H1 (cell line): ENCODE data around the gene TMC6. TPM values are rescaled to one million over a fixed set of nuclear protein-coding genes. Genes with fewer than 3 reads are reported as not detected.
A peak's percentile ranks its signal among the peaks of the same experiment; 100 is the strongest.

Experiments
- CTCF ChIA-PET: fragments of 300-600 bp; sonication (Branson Sonifier 250); formaldehyde crosslinking; loops from one replicate; lab custom pipeline; 2021; ENCODE audit not compliant: partially characterized antibody; lab: Charles Lee
- POLR2A ChIA-PET: fragments of 300-600 bp; sonication (Branson Sonifier 250); formaldehyde crosslinking; loops from one replicate; lab custom pipeline; 2021; ENCODE audit warnings: inconsistent platforms; ENCODE audit not compliant: partially characterized antibody; lab: Charles Lee
- DNase-seq, 2 experiments: peaks; one replicate each; pipeline versions ENCODE4 v3.0.0 to v3.0.0-alpha.2; 2010 to 2022; ENCODE audit warnings: low spot score in 2 of 2, low read depth in 1 of 2, mixed read lengths in 1 of 2
- FAIRE-seq: peaks from 2 replicates; lab custom pipeline; 2011; peaks lifted over from hg19 to GRCh38; lab: Jason Lieb, UNC
- H2AFZ ChIP-seq: 2 replicates; pipeline ENCODE4 v1.8.1; 2012; ENCODE audit warnings: low read length, inconsistent platforms
- H2AK5ac ChIP-seq: 2 replicates; pipeline ENCODE4 v1.6.1; 2013; ENCODE audit warnings: low read depth, low read length
- H2BK120ac ChIP-seq: replicated peaks from 2 replicates; pipeline ENCODE3; 2013; ENCODE audit warnings: low read depth, low read length, inconsistent platforms
- H2BK12ac ChIP-seq: 2 replicates; pipeline ENCODE4 v1.6.1; 2013; ENCODE audit warnings: low read depth, low read length
- H2BK15ac ChIP-seq: 2 replicates; pipeline ENCODE4 v1.6.1; 2013; ENCODE audit warnings: low read length
- H2BK20ac ChIP-seq: 2 replicates; pipeline ENCODE4 v1.6.1; 2013; ENCODE audit warnings: low read length
- H2BK5ac ChIP-seq: 2 replicates; pipeline ENCODE4 v1.6.1; 2013; ENCODE audit warnings: low read depth, low read length
- H3K14ac ChIP-seq: 2 replicates; pipeline ENCODE4 v1.6.1; 2013; ENCODE audit warnings: inconsistent platforms; ENCODE audit not compliant: insufficient read length
- H3K18ac ChIP-seq: 2 replicates; pipeline ENCODE4 v1.6.1; 2013; ENCODE audit warnings: low read length; ENCODE audit errors: extremely low read depth
- H3K23ac ChIP-seq: 2 replicates; pipeline ENCODE4 v1.6.1; 2013; ENCODE audit warnings: inconsistent platforms; ENCODE audit not compliant: insufficient read length
- H3K23me2 ChIP-seq: 2 replicates; pipeline ENCODE4 v1.6.1; 2013; ENCODE audit warnings: low read depth, low read length
- H3K27ac ChIP-seq: 2 replicates; pipeline ENCODE4 v1.6.1; 2011; ENCODE audit warnings: low read depth, low read length, inconsistent platforms
- H3K27me3 ChIP-seq, 4 experiments: replicated peaks in 1 of 4; 1 replicate in 1 of 4; 2 replicates in 3 of 4; pipeline versions ENCODE4 v1.6.1 to v1.8.1; 2011 to 2013; ENCODE audit warnings: low read length in 3 of 4, mild to moderate bottlenecking in 3 of 4, inconsistent platforms in 2 of 4, mixed read lengths in 2 of 4, moderate library complexity in 1 of 4; ENCODE audit not compliant: control insufficient read depth in 3 of 4, insufficient read depth in 3 of 4; ENCODE audit errors: extremely low read depth in 1 of 4
- H3K36me3 ChIP-seq, 4 experiments: 2 replicates each; pipeline versions ENCODE4 v1.6.1 to v1.8.1; 2011 to 2013; ENCODE audit warnings: mild to moderate bottlenecking in 4 of 4, low read length in 3 of 4, moderate library complexity in 2 of 4, control low read depth in 1 of 4, inconsistent platforms in 1 of 4; ENCODE audit not compliant: insufficient read depth in 4 of 4, control insufficient read depth in 2 of 4
- H3K4ac ChIP-seq: replicated peaks from 2 replicates; pipeline ENCODE3; 2013; ENCODE audit warnings: low read length, low read depth, mixed read lengths, inconsistent platforms; ENCODE audit not compliant: insufficient read length
- H3K4me1 ChIP-seq, 4 experiments: replicated peaks in 1 of 4; 1 replicate in 1 of 4; 2 replicates in 3 of 4; pipeline versions ENCODE4 v1.6.1 to v1.8.1; 2011 to 2013; ENCODE audit warnings: low read length in 3 of 4, inconsistent platforms in 2 of 4, mixed read lengths in 1 of 4; ENCODE audit not compliant: insufficient read depth in 4 of 4, control insufficient read depth in 3 of 4
- H3K4me2 ChIP-seq, 2 experiments: 2 replicates each; pipeline versions ENCODE4 v1.6.1 to v1.8.1; 2011 to 2013; ENCODE audit warnings: low read depth in 2 of 2, low read length in 2 of 2, control low read depth in 1 of 2, inconsistent platforms in 1 of 2, mild to moderate bottlenecking in 1 of 2; ENCODE audit not compliant: insufficient read depth in 1 of 2
- H3K4me3 ChIP-seq, 4 experiments: fragments of 200-600, 300-600 bp in 1 of 4; sonication (generic), shearing (Covaris generic), sonication (Bioruptor Twin) in 1 of 4; 2 replicates each; pipeline versions ENCODE4 v1.5.1 to v1.8.1; 2011 to 2016; ENCODE audit warnings: low read length in 4 of 4, low read depth in 3 of 4, control low read depth in 2 of 4, inconsistent platforms in 2 of 4, mild to moderate bottlenecking in 2 of 4, mixed read lengths in 1 of 4, moderate library complexity in 1 of 4; ENCODE audit not compliant: insufficient read depth in 2 of 4; ENCODE audit errors: extremely low read depth in 1 of 4
- H3K56ac ChIP-seq: replicated peaks from 2 replicates; pipeline ENCODE3; 2013; ENCODE audit warnings: low read depth, mild to moderate bottlenecking, mixed read lengths, low read length, inconsistent platforms; ENCODE audit not compliant: insufficient read length
- H3K79me1 ChIP-seq: 2 replicates; pipeline ENCODE4 v1.6.1; 2013; ENCODE audit warnings: low read depth, low read length, control low read depth
- H3K79me2 ChIP-seq, 2 experiments: 2 replicates each; pipeline versions ENCODE4 v1.6.1 to v1.8.1; 2012 to 2013; ENCODE audit warnings: low read length in 2 of 2, mild to moderate bottlenecking in 2 of 2, inconsistent platforms in 1 of 2; ENCODE audit not compliant: insufficient read depth in 2 of 2, control insufficient read depth in 1 of 2
- H3K9ac ChIP-seq, 4 experiments: replicated peaks in 1 of 4; 1 replicate in 1 of 4; 2 replicates in 3 of 4; pipeline versions ENCODE4 v1.6.1 to v1.8.1; 2011 to 2013; ENCODE audit warnings: low read depth in 3 of 4, low read length in 3 of 4, control low read depth in 2 of 4, mild to moderate bottlenecking in 2 of 4, moderate library complexity in 2 of 4, inconsistent platforms in 1 of 4; ENCODE audit errors: extremely low read depth in 1 of 4
- H3K9me3 ChIP-seq, 2 experiments: 2 replicates each; pipeline versions ENCODE4 v1.6.1 to v1.8.1; 2012 to 2013; ENCODE audit warnings: mild to moderate bottlenecking in 2 of 2, moderate library complexity in 2 of 2, control low read depth in 1 of 2, inconsistent platforms in 1 of 2, low read depth in 1 of 2, low read length in 1 of 2, mixed read lengths in 1 of 2; ENCODE audit not compliant: insufficient read depth in 2 of 2
- H4K20me1 ChIP-seq, 2 experiments: replicated peaks in 1 of 2; 2 replicates each; pipeline versions ENCODE3 to v1.8.1; 2011 to 2013; ENCODE audit warnings: inconsistent platforms in 2 of 2, low read length in 2 of 2, mild to moderate bottlenecking in 1 of 2; ENCODE audit not compliant: insufficient read depth in 2 of 2, control insufficient read depth in 1 of 2
- H4K5ac ChIP-seq: 2 replicates; pipeline ENCODE4 v1.6.1; 2013; ENCODE audit warnings: low read length, low read depth, mixed read lengths, inconsistent platforms; ENCODE audit not compliant: insufficient read length
- H4K8ac ChIP-seq: 2 replicates; pipeline ENCODE4 v1.8.0; 2013; ENCODE audit warnings: mild to moderate bottlenecking, moderate library complexity, low read length, inconsistent platforms; ENCODE audit not compliant: insufficient read depth; ENCODE audit errors: extremely low read depth
- H4K91ac ChIP-seq: replicated peaks from 2 replicates; pipeline ENCODE3; 2013; ENCODE audit warnings: low read length, mixed read lengths, inconsistent platforms; ENCODE audit not compliant: insufficient read length
- CHD2 ChIP-seq: IDR thresholded peaks from 2 replicates; pipeline ENCODE4 v1.6.1; 2012; ENCODE audit warnings: low read length, improper control_type of control experiment
- EP300 ChIP-seq, 2 experiments: IDR thresholded peaks; 1 replicate in 1 of 2; 2 replicates in 1 of 2; pipeline ENCODE4 v1.6.1; 2011 to 2012; ENCODE audit warnings: low read depth in 2 of 2, low read length in 2 of 2, mild to moderate bottlenecking in 2 of 2, borderline replicate concordance in 1 of 2, inconsistent platforms in 1 of 2, moderate library complexity in 1 of 2
- GTF2F1 ChIP-seq: IDR thresholded peaks from 2 replicates; pipeline ENCODE4 v1.6.1; 2012; ENCODE audit warnings: low read depth, low read length, improper control_type of control experiment, borderline replicate concordance
- SAP30 ChIP-seq: fragments of 300-600 bp; sonication (generic); IDR thresholded peaks from 2 replicates; pipeline ENCODE4 v1.7.1; 2012; ENCODE audit warnings: low read length, moderate library complexity, mild to moderate bottlenecking, inconsistent platforms; ENCODE audit not compliant: insufficient read depth, insufficient replicate concordance
- SIX5 ChIP-seq: IDR thresholded peaks from 2 replicates; pipeline ENCODE4 v1.6.1; 2011; ENCODE audit warnings: mild to moderate bottlenecking, low read depth, low read length
- WGBS, 2 experiments: shearing (Covaris generic) in 1 of 2; methylation state at CpG; one replicate each; pipeline versions ENCODE4 v1.1.6 to v1.1.7; 2013 to 2015; ENCODE audit warnings: low lambda C conversion rate in 2 of 2, mixed read lengths in 2 of 2, inconsistent platforms in 1 of 2, low coverage in 1 of 2, missing lambda C conversion rate in 1 of 2; ENCODE audit not compliant: insufficient replicate concordance in 2 of 2, insufficient coverage in 1 of 2, insufficient read length in 1 of 2; ENCODE audit errors: extremely low coverage in 1 of 2, missing lambda C conversion rate in 1 of 2; 5-methylcytosine and 5-hydroxymethylcytosine counted together
- polyA plus RNA-seq, 7 experiments: library from polyadenylated mRNA; depleted of rRNA in 3 of 7; stranded (reverse) in 5 of 7; unstranded in 2 of 7; fragments of >200 nt in 5 of 7; fragments of 200-250 nt in 2 of 7; gene quantifications; 1 replicate in 5 of 7; 2 replicates in 1 of 7; 4 replicates in 1 of 7; pipeline versions ENCODE4 v1.2.1 to v1.2.3, GENCODE V29; 2011 to 2013; ENCODE audit warnings: missing spikeins in 2 of 7, mixed read lengths in 2 of 7
- total RNA-seq: library from RNA; stranded (reverse); fragmentation: NEBNext Ultra II Directional; extraction: Animal tissue kit (Norgen Biotek cat#: 25700); gene quantifications from 2 replicates; pipeline ENCODE4 v1.2.1, GENCODE V29; 2021

Gene TMC6
- total and polyA plus RNA-seq, 2 of the 8 experiments (the other 6 are each of a cell fraction or from before 2014, with no cell fraction given) = 39.4 to 77.6 TPM

DNA sequence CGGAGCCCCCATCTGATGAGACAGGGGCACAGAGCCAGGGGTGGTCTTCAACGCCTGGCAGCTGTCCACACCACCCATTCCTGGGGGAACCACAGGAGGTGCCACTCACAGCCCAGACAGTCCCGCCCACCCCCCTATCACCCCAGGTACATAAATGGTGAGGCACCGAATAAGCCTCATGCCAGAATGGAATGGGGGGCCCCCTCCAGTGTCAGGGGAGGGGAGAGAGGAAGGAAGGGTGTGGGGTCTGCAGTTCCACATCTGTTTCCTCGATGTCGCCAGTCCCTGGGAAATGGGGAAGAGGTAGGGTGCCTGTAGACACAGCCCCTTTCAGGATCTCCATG is 1.7 kb downstream of the TMC6 start:
- peak overlapping the region in 2 of 4 experiments; percentile 76 to 94; a peak in 2 of 8 replicates for H3K4me3 ChIP-seq
- no peak overlapping the region for H3K9ac ChIP-seq
- peaks cover 0 to 27% (median 17%) of the 10 kb centered on the region in 4 experiments; a peak in 6 of 7 replicates for H3K4me1 ChIP-seq
- no peak overlapping the region for H3K56ac ChIP-seq
- H3K18ac ChIP-seq = no peak overlapping the region; the same call in 1 of the 2 replicates
- H3K79me1 ChIP-seq = peaks cover 3% of the 10 kb centered on the region
- H2AFZ ChIP-seq = no peak overlapping the region
- no peak overlapping the region; the same call in 1 of the 2 replicates for H2BK15ac ChIP-seq
- H3K23ac ChIP-seq = no peak overlapping the region
- no peak overlapping the region for H3K14ac ChIP-seq
- H4K5ac ChIP-seq = no peak overlapping the region
- no peak overlapping the region for H2BK120ac ChIP-seq
- H2BK20ac ChIP-seq = no peak overlapping the region
- peaks cover 0 to 9% (median 7%) of the 10 kb centered on the region in 4 experiments; a peak in 5 of 7 replicates for H3K27me3 ChIP-seq
- no peak for TF ChIP-seq SAP30
- no peak for TF ChIP-seq GTF2F1
- no peak for TF ChIP-seq EP300 (IDR thresholded peaks at IDR 0.05; ENCODE audit: borderline replicate concordance in 1 of 2, low read depth in 2 of 2, low read length in 2 of 2)
- TF ChIP-seq SIX5 = no peak
- no peak for TF ChIP-seq CHD2
- DNase-seq (no peak), FAIRE-seq (no peak)
- H3K27ac ChIP-seq = no peak overlapping the region
- H2BK12ac ChIP-seq = 0 out of 2 replicates have a peak overlapping the region, but pooled peaks have one; percentile 39
- peak overlapping the region; percentile 56; the same call in 1 of the 2 replicates for H2AK5ac ChIP-seq
- peaks cover 14% of the 10 kb centered on the region for H3K23me2 ChIP-seq
- WGBS, 2 experiments = 73% methylated on average over 6 of the region's 6 CpGs; no CpG with 5 or more reads in 1 of the 2 experiments
- ChIA-PET CTCF (interaction anchor here (0.8 to 11.4 kb wide), 14 partner anchors 10 to 124 kb away, joined by 3 to 122 read pairs (median 4); partner anchors contain the start of genes AFMID and TK1), POLR2A (interaction anchor here (0.7 to 2.8 kb wide), 12 partner anchors 10 to 169 kb away, joined by 3 to 16 read pairs (median 5); partner anchors contain the start of genes AFMID, TK1 and TNRC6C)
- no peaks in the 10 kb centered on the region for H3K9me3 ChIP-seq
- peak overlapping the region; percentile 56 to 90 for H3K4me2 ChIP-seq
- H2BK5ac ChIP-seq = peak overlapping the region; percentile 55; the same call in 1 of the 2 replicates
- H4K91ac ChIP-seq = peak overlapping the region; percentile 22
- H3K79me2 ChIP-seq = no peaks in the 10 kb centered on the region
- peaks cover 2 to 27% (median 12%) of the 10 kb centered on the region in 4 experiments; a peak in 5 of 8 replicates for H3K36me3 ChIP-seq
- peaks cover 2 to 18% of the 10 kb centered on the region in 2 experiments for H4K20me1 ChIP-seq
- no peak overlapping the region for H4K8ac ChIP-seq
- peak overlapping the region; percentile 32 for H3K4ac ChIP-seq
